ENCODE results near the gene ACYP2.

DNA sequence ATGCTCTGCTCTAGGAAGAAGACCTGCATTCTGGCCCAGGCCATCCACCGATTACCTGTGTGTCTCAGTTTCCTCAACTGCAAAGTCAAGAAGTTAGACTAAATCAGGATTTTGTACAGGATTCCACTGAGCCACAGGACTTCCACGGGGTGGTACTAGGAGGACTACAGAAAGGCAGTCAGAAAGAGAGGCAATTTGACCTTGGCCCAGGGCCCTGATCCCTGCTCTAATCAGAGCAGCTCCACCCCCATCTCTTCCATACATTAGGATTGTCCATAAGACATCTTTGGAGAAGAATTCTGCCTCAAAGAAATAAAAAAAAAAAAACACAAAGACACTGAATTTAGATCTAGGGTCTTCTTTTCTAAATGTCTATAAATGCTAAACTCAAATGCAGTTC is 193.4 kb downstream of the ACYP2 start:
- no peak for TF ChIP-seq POLR2AphosphoS5 (IDR thresholded peaks at IDR 0.05; ENCODE audit: low read depth, low read length)
- no peak for TF ChIP-seq FOXP2 (optimal IDR thresholded peaks at IDR 0.05; ENCODE audit: borderline replicate concordance, extremely low read depth, extremely low read length, insufficient read depth)

Measured in PFSK-1 (cell line).